K562 (cell line): ENCODE measurements around the gene RHEB. TPM values are rescaled to one million over a fixed set of nuclear protein-coding genes. Genes with fewer than 3 reads are reported as not detected.

ENCODE experiments used
- ETV5 ChIP-seq: sonication (generic); formaldehyde crosslinking; IDR thresholded peaks from 2 replicates; pipeline ENCODE4 v1.4.0; 2020; ENCODE audit warnings: low read depth, mild to moderate bottlenecking, missing genetic modification reagents
- KDM4B ChIP-seq, 2 experiments: fragments of 450-650 bp in 1 of 2; sonication (generic) in 1 of 2; IDR thresholded peaks; 2 replicates each; pipeline ENCODE4 v1.6.1; 2016 to 2017; ENCODE audit warnings: borderline replicate concordance in 2 of 2, antibody characterized with exemption in 1 of 2, low read depth in 1 of 2, mild to moderate bottlenecking in 1 of 2
- NCOR1 ChIP-seq: fragments of 450-650 bp; IDR thresholded peaks from 2 replicates; pipeline ENCODE4 v1.6.1; 2016; ENCODE audit warnings: mild to moderate bottlenecking, moderate library complexity
- XRCC3 ChIP-seq: fragments of 450-650 bp; IDR thresholded peaks from 2 replicates; pipeline ENCODE4 v1.6.1; 2017; ENCODE audit warnings: mild to moderate bottlenecking, moderate library complexity
- ZNF165 ChIP-seq: fragments of 250-450 bp; sonication (Bioruptor Pico); IDR thresholded peaks from 2 replicates; pipeline ENCODE4 v1.4.0; 2020; ENCODE audit warnings: borderline replicate concordance
- ZNF3 ChIP-seq: fragments of 250-450 bp; sonication (Bioruptor Pico); IDR thresholded peaks from 2 replicates; pipeline ENCODE4 v1.5.0; 2021; ENCODE audit warnings: mild to moderate bottlenecking, moderate library complexity
- ZNF583 ChIP-seq: fragments of 250-450 bp; sonication (Bioruptor Pico); IDR thresholded peaks from 2 replicates; pipeline ENCODE4 v1.4.0; 2020
- polyA plus RNA-seq, 8 experiments: library from polyadenylated mRNA; depleted of rRNA in 4 of 8; stranded (reverse) in 5 of 8; unstranded in 3 of 8; fragments of >200 nt; fragmentation: Nextera tagmentation in 2 of 8; fragmentation: Illumina TruSeq in 1 of 8; extraction: Ambion mirVana in 2 of 8; extraction: Trizol in 1 of 8; gene quantifications; 2 replicates each; pipeline versions ENCODE4 v1.2.1 to v1.2.3, GENCODE V29; 2011 to 2014; ENCODE audit warnings: inconsistent platforms in 1 of 8, missing spikeins in 1 of 8
- total RNA-seq, 7 experiments: library from RNA; depleted of rRNA in 6 of 7; stranded (reverse); fragments of >200 nt in 6 of 7; fragmentation: Illumina TruSeq in 2 of 7; extraction: Trizol in 2 of 7; gene quantifications; 2 replicates each; pipeline versions ENCODE4 v1.2.1 to v1.2.3, GENCODE V29; 2011 to 2021; ENCODE audit warnings: low replicate concordance in 1 of 7
- TF ChIP-seq, protein P1 (sequence below): fragments of 450-650 bp; IDR thresholded peaks from 2 replicates; pipeline ENCODE4 v1.6.1; 2016; ENCODE audit warnings: mild to moderate bottlenecking, moderate library complexity
- TF ChIP-seq, protein P2 (sequence below): fragments of 250-450 bp; sonication (Bioruptor Pico); IDR thresholded peaks from 2 replicates; pipeline ENCODE4 v1.8.0; 2021; ENCODE audit warnings: mild to moderate bottlenecking, moderate library complexity
- TF ChIP-seq, protein P3 (sequence below): sonication (generic); formaldehyde crosslinking; IDR thresholded peaks from 2 replicates; pipeline ENCODE4 v1.8.0; 2022; ENCODE audit warnings: missing genetic modification reagents, mild to moderate bottlenecking, moderate library complexity, borderline replicate concordance
- TF ChIP-seq, protein P4 (sequence below): fragments of 450-650 bp; IDR thresholded peaks from 2 replicates; pipeline ENCODE4 v1.6.1; 2016; ENCODE audit warnings: missing biosample characterization, missing genetic modification characterization

Gene RHEB
- total and polyA plus RNA-seq, 9 of the 15 experiments (the other 6 are each of a cell fraction or from before 2014, with no cell fraction given) = 28.5 to 249 (median 182) TPM

DNA sequence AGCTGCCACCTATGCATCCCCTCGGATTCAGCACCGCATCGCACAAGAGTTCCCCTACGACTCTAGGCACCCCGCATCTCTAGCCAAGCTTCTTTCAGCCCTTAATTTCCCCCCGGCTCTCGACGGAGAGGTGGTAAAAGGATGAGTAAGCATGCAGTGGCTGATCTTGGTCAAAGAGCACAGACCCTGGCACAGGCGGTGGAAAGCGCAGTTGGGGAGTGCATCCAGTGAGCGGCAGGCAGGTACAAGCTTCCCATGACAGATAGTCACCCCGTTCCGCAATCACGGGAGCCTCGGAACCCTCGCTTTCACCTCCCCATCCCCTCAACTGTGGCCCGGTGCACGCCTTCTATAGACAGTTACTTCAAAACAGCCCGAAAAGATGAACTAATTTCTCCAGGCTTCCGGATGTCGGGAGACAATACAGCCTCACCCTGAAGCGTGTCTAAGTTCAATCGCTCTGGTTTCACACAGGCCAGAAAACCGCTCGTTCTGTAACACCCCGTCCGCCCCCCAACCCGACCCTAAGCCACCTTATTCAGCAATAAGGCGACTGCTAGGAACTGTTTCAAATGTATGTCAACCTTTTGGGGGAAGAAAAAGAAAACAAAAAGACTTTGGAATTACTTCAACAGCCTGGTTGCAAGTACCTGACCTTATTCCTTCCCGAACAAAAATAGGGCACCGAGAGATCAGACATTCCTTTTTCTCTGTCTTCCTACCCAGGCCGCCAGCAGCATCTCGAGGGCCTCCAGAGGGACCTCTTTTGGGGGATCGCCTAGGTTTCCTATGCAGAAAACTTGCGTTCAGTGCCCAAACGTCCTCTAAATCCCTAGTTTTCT is 1.4 kb downstream of the RHEB start (continued):
- TF ChIP-seq, protein P1, sequence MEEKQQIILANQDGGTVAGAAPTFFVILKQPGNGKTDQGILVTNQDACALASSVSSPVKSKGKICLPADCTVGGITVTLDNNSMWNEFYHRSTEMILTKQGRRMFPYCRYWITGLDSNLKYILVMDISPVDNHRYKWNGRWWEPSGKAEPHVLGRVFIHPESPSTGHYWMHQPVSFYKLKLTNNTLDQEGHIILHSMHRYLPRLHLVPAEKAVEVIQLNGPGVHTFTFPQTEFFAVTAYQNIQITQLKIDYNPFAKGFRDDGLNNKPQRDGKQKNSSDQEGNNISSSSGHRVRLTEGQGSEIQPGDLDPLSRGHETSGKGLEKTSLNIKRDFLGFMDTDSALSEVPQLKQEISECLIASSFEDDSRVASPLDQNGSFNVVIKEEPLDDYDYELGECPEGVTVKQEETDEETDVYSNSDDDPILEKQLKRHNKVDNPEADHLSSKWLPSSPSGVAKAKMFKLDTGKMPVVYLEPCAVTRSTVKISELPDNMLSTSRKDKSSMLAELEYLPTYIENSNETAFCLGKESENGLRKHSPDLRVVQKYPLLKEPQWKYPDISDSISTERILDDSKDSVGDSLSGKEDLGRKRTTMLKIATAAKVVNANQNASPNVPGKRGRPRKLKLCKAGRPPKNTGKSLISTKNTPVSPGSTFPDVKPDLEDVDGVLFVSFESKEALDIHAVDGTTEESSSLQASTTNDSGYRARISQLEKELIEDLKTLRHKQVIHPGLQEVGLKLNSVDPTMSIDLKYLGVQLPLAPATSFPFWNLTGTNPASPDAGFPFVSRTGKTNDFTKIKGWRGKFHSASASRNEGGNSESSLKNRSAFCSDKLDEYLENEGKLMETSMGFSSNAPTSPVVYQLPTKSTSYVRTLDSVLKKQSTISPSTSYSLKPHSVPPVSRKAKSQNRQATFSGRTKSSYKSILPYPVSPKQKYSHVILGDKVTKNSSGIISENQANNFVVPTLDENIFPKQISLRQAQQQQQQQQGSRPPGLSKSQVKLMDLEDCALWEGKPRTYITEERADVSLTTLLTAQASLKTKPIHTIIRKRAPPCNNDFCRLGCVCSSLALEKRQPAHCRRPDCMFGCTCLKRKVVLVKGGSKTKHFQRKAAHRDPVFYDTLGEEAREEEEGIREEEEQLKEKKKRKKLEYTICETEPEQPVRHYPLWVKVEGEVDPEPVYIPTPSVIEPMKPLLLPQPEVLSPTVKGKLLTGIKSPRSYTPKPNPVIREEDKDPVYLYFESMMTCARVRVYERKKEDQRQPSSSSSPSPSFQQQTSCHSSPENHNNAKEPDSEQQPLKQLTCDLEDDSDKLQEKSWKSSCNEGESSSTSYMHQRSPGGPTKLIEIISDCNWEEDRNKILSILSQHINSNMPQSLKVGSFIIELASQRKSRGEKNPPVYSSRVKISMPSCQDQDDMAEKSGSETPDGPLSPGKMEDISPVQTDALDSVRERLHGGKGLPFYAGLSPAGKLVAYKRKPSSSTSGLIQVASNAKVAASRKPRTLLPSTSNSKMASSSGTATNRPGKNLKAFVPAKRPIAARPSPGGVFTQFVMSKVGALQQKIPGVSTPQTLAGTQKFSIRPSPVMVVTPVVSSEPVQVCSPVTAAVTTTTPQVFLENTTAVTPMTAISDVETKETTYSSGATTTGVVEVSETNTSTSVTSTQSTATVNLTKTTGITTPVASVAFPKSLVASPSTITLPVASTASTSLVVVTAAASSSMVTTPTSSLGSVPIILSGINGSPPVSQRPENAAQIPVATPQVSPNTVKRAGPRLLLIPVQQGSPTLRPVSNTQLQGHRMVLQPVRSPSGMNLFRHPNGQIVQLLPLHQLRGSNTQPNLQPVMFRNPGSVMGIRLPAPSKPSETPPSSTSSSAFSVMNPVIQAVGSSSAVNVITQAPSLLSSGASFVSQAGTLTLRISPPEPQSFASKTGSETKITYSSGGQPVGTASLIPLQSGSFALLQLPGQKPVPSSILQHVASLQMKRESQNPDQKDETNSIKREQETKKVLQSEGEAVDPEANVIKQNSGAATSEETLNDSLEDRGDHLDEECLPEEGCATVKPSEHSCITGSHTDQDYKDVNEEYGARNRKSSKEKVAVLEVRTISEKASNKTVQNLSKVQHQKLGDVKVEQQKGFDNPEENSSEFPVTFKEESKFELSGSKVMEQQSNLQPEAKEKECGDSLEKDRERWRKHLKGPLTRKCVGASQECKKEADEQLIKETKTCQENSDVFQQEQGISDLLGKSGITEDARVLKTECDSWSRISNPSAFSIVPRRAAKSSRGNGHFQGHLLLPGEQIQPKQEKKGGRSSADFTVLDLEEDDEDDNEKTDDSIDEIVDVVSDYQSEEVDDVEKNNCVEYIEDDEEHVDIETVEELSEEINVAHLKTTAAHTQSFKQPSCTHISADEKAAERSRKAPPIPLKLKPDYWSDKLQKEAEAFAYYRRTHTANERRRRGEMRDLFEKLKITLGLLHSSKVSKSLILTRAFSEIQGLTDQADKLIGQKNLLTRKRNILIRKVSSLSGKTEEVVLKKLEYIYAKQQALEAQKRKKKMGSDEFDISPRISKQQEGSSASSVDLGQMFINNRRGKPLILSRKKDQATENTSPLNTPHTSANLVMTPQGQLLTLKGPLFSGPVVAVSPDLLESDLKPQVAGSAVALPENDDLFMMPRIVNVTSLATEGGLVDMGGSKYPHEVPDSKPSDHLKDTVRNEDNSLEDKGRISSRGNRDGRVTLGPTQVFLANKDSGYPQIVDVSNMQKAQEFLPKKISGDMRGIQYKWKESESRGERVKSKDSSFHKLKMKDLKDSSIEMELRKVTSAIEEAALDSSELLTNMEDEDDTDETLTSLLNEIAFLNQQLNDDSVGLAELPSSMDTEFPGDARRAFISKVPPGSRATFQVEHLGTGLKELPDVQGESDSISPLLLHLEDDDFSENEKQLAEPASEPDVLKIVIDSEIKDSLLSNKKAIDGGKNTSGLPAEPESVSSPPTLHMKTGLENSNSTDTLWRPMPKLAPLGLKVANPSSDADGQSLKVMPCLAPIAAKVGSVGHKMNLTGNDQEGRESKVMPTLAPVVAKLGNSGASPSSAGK = no peak
- TF ChIP-seq XRCC3 = no peak
- TF ChIP-seq ZNF165 = 0 out of 2 replicates have a peak, but pooled peaks have one; percentile 45
- no peak; the same call in 1 of the 2 replicates for TF ChIP-seq ETV5 (CRISPR knock-in tag)
- TF ChIP-seq NCOR1 = no peak
- TF ChIP-seq, protein P2, sequence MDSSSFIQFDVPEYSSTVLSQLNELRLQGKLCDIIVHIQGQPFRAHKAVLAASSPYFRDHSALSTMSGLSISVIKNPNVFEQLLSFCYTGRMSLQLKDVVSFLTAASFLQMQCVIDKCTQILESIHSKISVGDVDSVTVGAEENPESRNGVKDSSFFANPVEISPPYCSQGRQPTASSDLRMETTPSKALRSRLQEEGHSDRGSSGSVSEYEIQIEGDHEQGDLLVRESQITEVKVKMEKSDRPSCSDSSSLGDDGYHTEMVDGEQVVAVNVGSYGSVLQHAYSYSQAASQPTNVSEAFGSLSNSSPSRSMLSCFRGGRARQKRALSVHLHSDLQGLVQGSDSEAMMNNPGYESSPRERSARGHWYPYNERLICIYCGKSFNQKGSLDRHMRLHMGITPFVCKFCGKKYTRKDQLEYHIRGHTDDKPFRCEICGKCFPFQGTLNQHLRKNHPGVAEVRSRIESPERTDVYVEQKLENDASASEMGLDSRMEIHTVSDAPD (CRISPR knock-in tag) = no peak
- TF ChIP-seq, protein P3, sequence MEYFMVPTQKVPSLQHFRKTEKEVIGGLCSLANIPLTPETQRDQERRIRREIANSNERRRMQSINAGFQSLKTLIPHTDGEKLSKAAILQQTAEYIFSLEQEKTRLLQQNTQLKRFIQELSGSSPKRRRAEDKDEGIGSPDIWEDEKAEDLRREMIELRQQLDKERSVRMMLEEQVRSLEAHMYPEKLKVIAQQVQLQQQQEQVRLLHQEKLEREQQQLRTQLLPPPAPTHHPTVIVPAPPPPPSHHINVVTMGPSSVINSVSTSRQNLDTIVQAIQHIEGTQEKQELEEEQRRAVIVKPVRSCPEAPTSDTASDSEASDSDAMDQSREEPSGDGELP = peak; percentile 44; the same call in 1 of the 2 replicates
- TF ChIP-seq ZNF583 (CRISPR knock-in tag) = no peak
- 0 out of 4 replicates have a peak, but pooled peaks of 1 of the 2 experiments have one; percentile 6 for TF ChIP-seq KDM4B (IDR thresholded peaks at IDR 0.05; ENCODE audit: borderline replicate concordance in 2 of 2, low read depth in 1 of 2)
- TF ChIP-seq ZNF3 = no peak
- TF ChIP-seq, protein P4, sequence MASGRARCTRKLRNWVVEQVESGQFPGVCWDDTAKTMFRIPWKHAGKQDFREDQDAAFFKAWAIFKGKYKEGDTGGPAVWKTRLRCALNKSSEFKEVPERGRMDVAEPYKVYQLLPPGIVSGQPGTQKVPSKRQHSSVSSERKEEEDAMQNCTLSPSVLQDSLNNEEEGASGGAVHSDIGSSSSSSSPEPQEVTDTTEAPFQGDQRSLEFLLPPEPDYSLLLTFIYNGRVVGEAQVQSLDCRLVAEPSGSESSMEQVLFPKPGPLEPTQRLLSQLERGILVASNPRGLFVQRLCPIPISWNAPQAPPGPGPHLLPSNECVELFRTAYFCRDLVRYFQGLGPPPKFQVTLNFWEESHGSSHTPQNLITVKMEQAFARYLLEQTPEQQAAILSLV (tag) = no peak
